HEK293T (cell line): ENCODE data around the gene CNST.

ENCODE experiments used
- BHLHE40 ChIP-seq: fragments of 450-650 bp; IDR thresholded peaks from 2 replicates; pipeline ENCODE4 v1.6.1; 2016; ENCODE audit warnings: mild to moderate bottlenecking, moderate library complexity, borderline replicate concordance
- ELF4 ChIP-seq: fragments of 450-650 bp; IDR thresholded peaks from 2 replicates; pipeline ENCODE4 v1.6.1; 2017; ENCODE audit warnings: antibody characterized with exemption
- FOXA1 ChIP-seq: fragments of 450-650 bp; IDR thresholded peaks from 2 replicates; pipeline ENCODE4 v1.6.1; 2016; ENCODE audit warnings: mild to moderate bottlenecking
- FOXM1 ChIP-seq: fragments of 450-650 bp; IDR thresholded peaks from 2 replicates; pipeline ENCODE4 v1.6.1; 2017; ENCODE audit warnings: mild to moderate bottlenecking, borderline replicate concordance
- HDGF ChIP-seq: fragments of 450-650 bp; IDR thresholded peaks from 2 replicates; pipeline ENCODE4 v1.6.1; 2017; ENCODE audit warnings: antibody characterized with exemption, borderline replicate concordance
- PKNOX1 ChIP-seq: fragments of 450-650 bp; IDR thresholded peaks from 2 replicates; pipeline ENCODE4 v1.6.1; 2016
- SP1 ChIP-seq: fragments of 450-650 bp; IDR thresholded peaks from 2 replicates; pipeline ENCODE4 v1.6.1; 2017
- SUZ12 ChIP-seq: fragments of 450-650 bp; IDR thresholded peaks from 2 replicates; pipeline ENCODE4 v1.6.1; 2016; ENCODE audit warnings: mild to moderate bottlenecking
- TARDBP ChIP-seq: fragments of 450-650 bp; IDR thresholded peaks from 2 replicates; pipeline ENCODE4 v1.6.1; 2016
- ZNF384 ChIP-seq: fragments of 450-650 bp; IDR thresholded peaks from 2 replicates; pipeline ENCODE4 v1.6.1; 2016

- TF ChIP-seq FOXM1 (no peak), TARDBP (no peak), ZNF384 (no peak), PKNOX1 (no peak), SP1 (no peak), BHLHE40 (no peak), ELF4 (no peak), FOXA1 (no peak), SUZ12 (no peak), HDGF (no peak)
Measured at GRCh38 chr1:246617156-246617555, 50.9 kb downstream of the CNST start.
